ENCODE measurements around the gene ANKRD33B. TPM values are rescaled to one million over a fixed set of nuclear protein-coding genes. Genes with fewer than 3 reads are reported as not detected.
A peak's percentile ranks its signal among the peaks of the same experiment; 100 is the strongest.

The ANKRD33B gene
- total and polyA plus RNA-seq, 10 donors, result 2.0 to 37.8 (median 24.6) TPM

DNA sequence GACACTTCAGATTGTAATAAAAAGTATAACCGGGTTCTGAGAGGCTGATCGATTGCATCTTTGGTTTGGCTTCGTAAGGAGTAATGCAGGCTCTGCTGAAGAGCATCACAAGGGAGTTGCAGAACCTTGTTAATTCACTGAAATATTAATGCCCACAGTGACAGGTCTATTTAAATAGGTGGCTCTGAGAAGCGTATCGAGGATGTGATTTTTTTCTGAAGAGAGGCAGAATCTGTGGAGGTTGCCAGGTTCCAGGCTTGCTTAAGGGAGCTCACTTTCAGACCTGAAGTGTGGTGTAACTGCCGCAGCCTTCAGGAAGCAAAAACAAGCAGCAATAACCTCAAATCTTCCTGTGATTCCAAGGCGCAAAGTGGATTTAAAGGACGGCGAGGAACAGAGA, 80.3 kb downstream of the ANKRD33B start:
- H3K27ac ChIP-seq, result peak overlapping the region in 1 of 8 donors; percentile 1
- WGBS, 5 donors, result 44 to 60% (median 48%) methylated on average over 9 of the region's 9 CpGs
- H3K4me1 ChIP-seq, result peaks cover 0 to 32% (median 9%) of the 10 kb centered on the region in 6 donors
- no peak for DNase-seq
- H3K4me3 ChIP-seq, result no peak overlapping the region
- intact Hi-C loops (cut with DNase I; ENCODE audit: low total_unique reads), result no loop called here
- TF ChIP-seq POLR2AphosphoS5 (IDR thresholded peaks at IDR 0.05), result no peak
- TF ChIP-seq, protein P1, sequence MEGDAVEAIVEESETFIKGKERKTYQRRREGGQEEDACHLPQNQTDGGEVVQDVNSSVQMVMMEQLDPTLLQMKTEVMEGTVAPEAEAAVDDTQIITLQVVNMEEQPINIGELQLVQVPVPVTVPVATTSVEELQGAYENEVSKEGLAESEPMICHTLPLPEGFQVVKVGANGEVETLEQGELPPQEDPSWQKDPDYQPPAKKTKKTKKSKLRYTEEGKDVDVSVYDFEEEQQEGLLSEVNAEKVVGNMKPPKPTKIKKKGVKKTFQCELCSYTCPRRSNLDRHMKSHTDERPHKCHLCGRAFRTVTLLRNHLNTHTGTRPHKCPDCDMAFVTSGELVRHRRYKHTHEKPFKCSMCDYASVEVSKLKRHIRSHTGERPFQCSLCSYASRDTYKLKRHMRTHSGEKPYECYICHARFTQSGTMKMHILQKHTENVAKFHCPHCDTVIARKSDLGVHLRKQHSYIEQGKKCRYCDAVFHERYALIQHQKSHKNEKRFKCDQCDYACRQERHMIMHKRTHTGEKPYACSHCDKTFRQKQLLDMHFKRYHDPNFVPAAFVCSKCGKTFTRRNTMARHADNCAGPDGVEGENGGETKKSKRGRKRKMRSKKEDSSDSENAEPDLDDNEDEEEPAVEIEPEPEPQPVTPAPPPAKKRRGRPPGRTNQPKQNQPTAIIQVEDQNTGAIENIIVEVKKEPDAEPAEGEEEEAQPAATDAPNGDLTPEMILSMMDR (IDR thresholded peaks at IDR 0.05 in 8 of 11, conservative IDR thresholded peaks at IDR 0.05 in 3 of 11), result no peak
- no peak for TF ChIP-seq POLR2A (IDR thresholded peaks at IDR 0.05)
- peaks cover 0 to 11% (median 1%) of the 10 kb centered on the region in 6 donors for H3K36me3 ChIP-seq
- H3K9me3 ChIP-seq, result peaks cover 0 to 7% (median 0%) of the 10 kb centered on the region in 8 donors
- H3K27me3 ChIP-seq (replicated peaks in 1 of 7), result no peaks in the 10 kb centered on the region

DNA sequence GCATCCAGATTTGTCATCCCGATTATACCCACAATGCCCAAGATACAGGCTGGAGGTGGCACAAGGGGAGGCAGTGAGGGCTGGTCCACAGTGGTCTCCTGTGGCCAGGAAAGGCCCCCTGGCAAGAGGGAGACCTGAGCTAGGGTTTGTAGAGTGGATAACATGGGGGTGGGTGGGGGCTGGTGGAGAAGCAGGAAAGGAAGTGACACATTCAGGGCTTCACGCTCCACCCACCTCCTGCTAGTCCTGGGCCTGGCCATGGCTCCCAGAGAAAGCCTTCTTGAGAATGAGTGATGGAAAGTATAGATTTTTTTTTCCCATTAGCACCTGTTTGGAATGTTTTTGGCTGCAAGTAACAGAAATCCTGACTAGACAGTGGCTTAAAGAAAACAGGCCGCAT, 81.3 kb downstream of the ANKRD33B start:
- Histone ChIP-seq H3K27me3 (replicated peaks in 1 of 7) (no peaks in the 10 kb centered on the region), H3K9me3 (peaks cover 0 to 4% (median 0%) of the 10 kb centered on the region in 8 donors), H3K36me3 (peaks cover 0 to 21% (median 11%) of the 10 kb centered on the region in 6 donors), H3K27ac (no peak overlapping the region), H3K4me3 (no peak overlapping the region), H3K4me1 (peaks cover 0 to 32% (median 9%) of the 10 kb centered on the region in 6 donors)
- intact Hi-C loops (cut with DNase I; ENCODE audit: low total_unique reads), result no loop called here
- DNase-seq, result peak; percentile 71
- TF ChIP-seq, protein P1 (IDR thresholded peaks at IDR 0.05 in 8 of 11, conservative IDR thresholded peaks at IDR 0.05 in 3 of 11), result no peak
- TF ChIP-seq POLR2AphosphoS5 (IDR thresholded peaks at IDR 0.05), result no peak
- no peak for TF ChIP-seq POLR2A (IDR thresholded peaks at IDR 0.05)
- 80 to 90% (median 86%) methylated on average over 3 of the region's 3 CpGs for WGBS, 5 donors

DNA sequence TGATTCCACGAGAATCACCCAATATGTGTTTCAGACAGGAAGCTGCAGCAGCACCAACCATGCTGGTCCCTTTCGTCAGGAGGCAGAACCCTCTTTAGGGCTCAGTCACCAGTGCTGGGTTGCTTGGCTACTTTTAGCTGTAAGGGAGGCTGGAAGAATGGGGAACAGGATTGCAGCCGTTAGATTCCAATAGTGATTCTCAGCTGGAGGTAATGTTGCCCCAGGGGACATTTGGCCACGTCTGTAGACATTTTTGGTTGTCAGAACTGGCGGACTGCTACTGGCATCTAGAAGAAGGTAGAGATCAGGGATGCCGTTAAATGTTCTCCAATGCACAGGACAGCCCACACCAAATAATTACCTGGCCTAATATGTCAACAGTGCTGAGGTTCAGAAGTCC, 81.8 kb downstream of the ANKRD33B start:
- 73 to 84% (median 81%) methylated on average over 3 to 6 of the region's 6 CpGs for WGBS, 5 donors
- DNase-seq, result peak; percentile 37
- H3K27ac ChIP-seq, result no peak overlapping the region
- H3K27me3 ChIP-seq (replicated peaks in 1 of 7), result no peaks in the 10 kb centered on the region
- H3K9me3 ChIP-seq, result no peaks in the 10 kb centered on the region
- peaks cover 0 to 24% (median 11%) of the 10 kb centered on the region in 6 donors for H3K36me3 ChIP-seq
- H3K4me3 ChIP-seq, result no peak overlapping the region
- intact Hi-C loops (cut with DNase I; ENCODE audit: low total_unique reads), result no loop called here
- H3K4me1 ChIP-seq, result peaks cover 0 to 32% (median 9%) of the 10 kb centered on the region in 6 donors
- no peak for TF ChIP-seq POLR2A (IDR thresholded peaks at IDR 0.05)
- TF ChIP-seq, protein P1 (IDR thresholded peaks at IDR 0.05 in 8 of 11, conservative IDR thresholded peaks at IDR 0.05 in 3 of 11), result no peak
- no peak for TF ChIP-seq POLR2AphosphoS5 (IDR thresholded peaks at IDR 0.05)

DNA sequence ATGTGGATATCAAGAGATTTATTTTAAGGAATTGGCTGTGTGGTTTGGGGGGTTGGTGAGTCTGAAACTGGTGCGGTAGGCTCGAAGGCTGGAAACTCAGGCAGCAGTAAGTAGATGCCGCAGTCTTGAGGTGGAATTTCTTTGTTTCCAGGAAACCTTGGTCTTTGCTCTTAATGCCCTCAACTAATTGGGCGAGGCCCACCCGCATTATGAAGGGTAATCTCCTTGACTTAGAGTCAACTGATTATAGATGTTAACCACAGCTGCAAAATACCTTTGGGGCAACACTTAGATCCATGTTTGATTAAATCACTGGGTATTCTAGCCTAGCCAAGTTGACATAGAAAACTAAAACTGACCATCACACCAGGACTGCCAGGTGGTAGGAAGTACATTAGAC, 83.8 kb downstream of the ANKRD33B start:
- WGBS, 5 donors, result 93 to 98% (median 95%) methylated on average over 5 of the region's 5 CpGs
- no peak overlapping the region for H3K27ac ChIP-seq
- intact Hi-C loops (cut with DNase I; ENCODE audit: low total_unique reads), result no loop called here
- no peaks in the 10 kb centered on the region for H3K27me3 ChIP-seq (replicated peaks in 1 of 7)
- TF ChIP-seq POLR2AphosphoS5 (IDR thresholded peaks at IDR 0.05) (no peak), POLR2A (IDR thresholded peaks at IDR 0.05) (no peak)
- TF ChIP-seq, protein P1 (IDR thresholded peaks at IDR 0.05 in 8 of 11, conservative IDR thresholded peaks at IDR 0.05 in 3 of 11), result no peak
- H3K4me1 ChIP-seq, result peaks cover 0 to 27% (median 9%) of the 10 kb centered on the region in 6 donors
- no peaks in the 10 kb centered on the region for H3K9me3 ChIP-seq
- H3K4me3 ChIP-seq, result no peak overlapping the region
- no peak for DNase-seq
- H3K36me3 ChIP-seq, result peaks cover 0 to 40% (median 17%) of the 10 kb centered on the region in 6 donors
